ENCODE results near the gene PRDM5.

The PRDM5 gene

DNA sequence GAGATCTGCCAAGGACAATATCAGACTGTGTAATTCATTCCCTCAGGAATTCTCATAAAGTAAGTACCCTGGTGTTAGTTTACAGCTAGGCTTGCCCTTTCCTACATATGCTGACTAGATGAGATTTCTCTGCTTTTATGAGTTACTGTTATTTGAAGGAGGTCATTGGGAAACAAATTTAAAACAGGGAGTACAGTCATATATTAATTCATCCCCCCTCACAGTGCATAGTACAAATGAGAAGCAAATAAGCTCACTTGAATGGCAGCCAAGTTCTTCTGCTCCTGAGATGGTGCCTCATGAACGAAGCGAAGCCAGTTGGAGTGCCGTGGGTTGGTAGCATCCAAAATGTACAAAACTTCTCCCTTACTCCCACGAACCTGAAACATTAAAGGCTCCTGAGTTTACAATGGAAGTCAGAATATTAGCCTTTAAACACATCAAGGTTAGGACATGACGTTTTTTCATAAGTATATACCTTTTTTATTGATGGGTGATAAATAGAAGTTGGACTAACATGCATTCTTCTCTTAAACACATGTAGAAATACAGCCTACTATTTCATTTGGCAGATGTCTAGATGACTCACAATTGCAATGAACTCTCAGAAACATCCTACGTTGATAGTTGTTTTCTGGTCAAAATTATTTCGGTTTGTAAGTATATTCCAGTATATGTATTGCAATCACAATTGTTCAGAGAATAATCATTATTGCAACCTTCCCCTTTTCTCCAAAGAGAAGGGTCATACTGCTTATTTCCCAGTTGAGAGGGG, 69.2 kb downstream of the PRDM5 start:
- no peak for DNase-seq

DNA sequence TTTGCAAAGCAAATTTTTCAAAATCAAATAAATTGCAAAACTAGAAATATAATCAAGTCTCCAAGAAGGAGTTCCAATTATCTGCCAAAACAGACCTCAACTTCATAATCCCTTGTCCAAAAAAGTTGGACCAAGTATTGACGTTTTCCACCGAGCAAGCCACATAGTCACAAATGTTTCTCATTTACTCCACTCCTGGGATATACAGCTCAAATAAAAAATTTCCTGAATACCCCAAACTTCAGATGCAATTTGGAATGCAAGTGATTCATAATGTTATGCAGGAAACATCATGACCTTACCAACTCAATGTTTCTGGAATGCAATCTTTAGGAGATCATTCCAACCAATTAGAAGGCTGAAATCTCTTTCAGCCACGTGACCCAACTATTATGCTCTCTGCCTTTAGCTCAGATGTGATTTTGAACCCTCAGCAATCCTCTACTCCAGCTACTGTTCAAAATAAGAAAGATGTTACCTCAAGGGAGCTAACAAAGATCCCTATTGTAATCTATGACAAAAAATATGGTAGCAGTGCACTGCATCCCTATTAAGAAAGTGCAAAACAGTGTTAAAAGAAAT, 72.4 kb downstream of the PRDM5 start:
- DNase-seq, result no peak

DNA sequence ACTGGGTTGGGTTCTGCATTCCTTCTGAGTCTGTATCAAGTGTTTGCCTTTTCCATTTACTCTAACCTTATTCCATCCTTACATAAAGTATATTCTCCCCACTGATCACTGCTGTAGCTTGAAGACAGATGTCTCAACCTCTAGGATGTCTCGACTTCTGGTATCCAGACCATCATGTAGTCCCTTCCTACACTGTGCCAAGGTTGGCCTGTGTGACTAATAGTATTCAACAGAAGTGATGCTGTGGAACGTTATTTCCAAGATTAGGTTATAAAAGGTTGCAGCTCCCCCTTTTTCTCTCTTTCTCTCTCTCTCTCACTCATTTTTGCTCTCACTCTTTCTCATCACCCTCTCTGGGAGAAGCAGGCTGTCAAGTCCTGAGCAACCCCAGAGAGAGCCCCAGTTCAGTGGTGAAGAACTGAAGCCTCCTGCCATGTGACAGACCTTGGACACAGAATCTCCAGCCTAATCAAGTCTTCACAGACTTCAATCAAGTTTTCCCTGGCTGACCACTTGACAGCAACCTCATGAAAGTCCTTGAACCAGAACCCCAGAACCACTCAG, 75.4 kb downstream of the PRDM5 start:
- DNase-seq, result no peak

DNA sequence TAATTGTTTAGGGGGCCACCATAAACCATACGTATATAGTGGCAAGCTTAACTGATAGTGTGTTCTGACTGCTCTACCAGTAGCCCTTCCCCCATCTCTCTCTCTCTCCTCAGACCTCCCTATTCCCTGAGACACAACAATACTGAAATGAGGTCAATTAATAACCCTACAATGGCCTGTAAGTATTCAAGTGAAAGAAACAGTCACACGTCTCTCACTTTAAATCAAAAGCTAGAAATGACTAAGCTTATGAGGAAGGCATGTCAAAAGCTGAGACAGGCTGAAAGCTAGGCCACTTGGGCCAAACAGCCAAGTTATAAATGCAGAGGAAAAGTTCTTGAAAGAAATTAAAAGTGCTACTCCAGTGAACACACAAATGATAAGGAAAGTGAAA, 78.0 kb downstream of the PRDM5 start:
- DNase-seq, result no peak

DNA sequence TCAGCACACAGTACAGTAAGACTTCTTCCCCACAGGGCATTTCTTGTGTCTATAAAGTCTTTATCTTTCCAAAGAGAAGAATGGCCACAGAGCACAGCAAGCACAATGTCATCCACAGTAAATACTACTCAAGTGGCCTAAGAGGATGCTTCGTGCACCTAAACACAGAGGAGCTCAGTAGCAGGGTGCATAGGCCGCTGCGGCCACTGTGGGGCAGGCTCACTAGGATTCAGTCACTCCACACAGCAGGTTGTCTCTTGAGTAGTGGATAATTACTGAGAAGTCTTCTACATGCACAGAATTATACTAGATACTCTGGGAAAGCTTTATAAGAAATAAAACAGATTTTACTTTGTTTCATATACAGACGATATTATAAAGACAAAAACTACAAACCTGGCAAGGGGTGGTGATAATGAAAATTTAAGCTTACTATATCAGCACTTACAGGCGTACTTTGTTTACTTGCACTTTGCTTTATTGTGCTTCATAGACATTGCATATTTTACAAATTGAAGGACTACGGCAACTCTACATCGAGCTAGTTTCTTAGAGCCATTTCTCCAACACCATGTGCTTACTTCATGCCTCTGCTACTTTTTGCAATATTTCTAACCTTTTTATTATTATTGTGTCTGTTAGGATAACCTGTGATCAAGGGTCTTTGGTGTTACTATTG, 78.5 kb downstream of the PRDM5 start:
- DNase-seq, result no peak

DNA sequence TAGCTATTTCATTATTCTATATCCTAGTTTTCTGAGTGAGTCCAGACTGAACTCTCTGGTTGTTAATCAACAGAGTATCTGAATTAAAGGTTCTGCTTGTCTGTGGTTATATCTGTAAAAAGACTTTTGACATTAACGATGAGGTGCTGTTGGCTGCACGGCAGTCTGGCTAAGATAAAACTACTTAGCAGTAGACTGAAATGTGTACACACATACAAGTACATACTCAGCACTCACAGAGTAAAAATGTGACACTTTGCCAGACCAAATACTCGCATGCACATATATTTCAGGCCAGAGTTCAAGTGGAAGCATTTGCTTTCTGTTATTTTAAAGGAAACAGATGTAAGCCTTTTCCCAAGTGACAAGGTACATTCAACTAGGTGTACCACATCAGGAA, 80.5 kb downstream of the PRDM5 start:
- DNase-seq, result no peak

DNA sequence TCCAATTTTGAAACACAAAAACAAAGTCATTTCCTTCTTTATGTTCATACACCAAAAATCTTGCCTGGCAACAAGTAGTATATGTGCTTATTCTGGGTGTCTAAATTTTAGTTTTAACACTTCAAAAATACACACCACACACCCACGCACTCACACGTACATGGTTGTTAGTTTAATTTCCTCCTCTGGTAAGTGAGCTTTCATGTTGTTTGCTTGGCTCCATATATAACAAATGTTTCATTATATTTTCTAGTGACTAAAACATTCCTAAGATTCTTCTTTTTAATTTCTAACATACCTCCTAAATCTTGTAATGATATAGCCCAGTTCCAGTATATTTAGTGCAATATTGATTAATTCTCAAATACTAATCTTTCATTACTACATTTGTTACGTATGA, 80.9 kb downstream of the PRDM5 start:
- DNase-seq, result no peak

DNA sequence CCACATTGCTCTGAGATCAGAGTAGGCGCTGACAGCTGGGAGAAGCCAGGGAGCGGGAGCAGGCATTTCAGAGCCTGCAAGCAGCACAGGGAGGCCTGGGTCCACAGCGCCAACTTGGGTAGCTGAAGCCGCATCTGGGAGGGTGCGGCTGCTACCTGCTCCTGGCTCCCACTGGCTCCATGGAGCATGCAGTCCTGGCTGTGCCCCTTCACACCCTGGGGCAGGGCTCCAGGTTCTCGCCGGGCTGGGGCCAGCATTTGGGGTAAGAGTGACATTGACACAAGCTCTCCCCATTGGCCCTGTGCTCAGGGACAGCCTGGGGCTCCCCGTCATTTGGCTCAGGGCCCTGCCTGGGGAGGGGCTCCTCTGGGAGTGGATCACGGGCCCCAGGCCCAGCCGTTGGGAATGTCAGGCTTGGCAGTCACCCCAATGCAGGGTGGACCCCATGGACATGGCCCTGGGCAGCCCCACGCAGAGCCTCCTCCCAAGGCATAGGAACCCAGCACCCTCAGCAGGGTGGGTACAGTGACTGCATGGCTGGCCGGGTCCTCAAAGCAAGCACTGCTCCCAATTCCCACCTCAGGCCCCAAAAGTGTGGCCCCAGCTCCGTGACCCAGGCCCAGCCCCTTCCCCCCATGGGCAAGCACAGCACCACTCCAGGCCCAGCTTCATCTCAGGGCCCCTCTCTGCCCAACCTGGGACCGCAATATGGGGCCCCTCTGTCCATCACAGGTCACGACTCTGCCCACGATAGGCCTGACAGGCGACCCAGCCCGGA, 82.4 kb downstream of the PRDM5 start:
- DNase-seq, result no peak

DNA sequence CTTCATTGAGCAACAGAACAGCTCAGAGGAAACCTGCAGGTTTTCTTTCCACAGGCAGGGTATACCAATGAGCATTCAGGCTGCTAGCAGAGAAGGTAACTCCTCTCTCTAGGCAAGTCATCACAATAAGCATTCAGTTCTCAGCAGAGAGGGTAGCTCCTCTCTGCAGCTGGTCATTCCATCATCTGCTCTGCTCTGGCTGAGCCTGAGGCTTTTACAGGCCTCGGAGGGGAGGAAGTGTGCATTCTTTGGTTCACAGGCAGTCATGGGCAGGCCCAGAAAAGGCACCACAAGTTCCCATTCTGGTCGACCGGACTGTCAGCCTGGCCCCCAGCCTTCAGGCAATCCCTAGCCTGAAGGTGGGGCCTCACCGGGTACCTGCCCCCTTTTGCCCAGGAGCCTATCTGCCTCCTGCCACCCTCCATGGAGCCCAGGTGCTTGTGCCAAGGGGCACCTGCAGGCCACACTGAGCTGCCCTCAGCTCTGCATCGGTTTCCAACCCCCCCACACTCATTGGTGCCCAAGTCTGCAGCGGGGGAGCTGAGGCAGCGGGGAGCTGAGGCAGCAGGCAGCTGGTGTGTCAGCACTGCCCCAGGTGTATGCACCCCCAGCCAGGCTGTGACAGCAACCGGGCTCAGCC, 83.1 kb downstream of the PRDM5 start:
- DNase-seq, result no peak

DNA sequence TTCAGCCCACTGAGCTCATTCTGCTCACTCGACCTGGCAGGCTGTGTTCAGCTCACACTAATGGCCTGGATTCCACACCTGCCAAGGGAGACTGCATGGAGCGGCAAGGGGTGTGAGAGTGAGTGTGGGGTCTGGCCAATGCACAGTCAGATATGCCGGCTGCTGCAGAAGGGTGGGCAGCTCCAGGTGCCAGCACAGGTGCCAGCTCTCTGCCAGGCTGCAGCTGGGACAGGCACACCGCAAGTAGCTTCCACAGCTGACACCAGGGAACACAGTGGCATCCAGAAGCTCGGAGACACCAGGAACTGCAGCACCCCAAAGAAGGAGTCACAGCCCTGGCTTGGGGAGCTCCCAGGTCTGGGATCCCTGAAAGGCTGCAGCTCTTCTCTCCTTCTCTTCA, 83.7 kb downstream of the PRDM5 start:
- no peak for DNase-seq

DNA sequence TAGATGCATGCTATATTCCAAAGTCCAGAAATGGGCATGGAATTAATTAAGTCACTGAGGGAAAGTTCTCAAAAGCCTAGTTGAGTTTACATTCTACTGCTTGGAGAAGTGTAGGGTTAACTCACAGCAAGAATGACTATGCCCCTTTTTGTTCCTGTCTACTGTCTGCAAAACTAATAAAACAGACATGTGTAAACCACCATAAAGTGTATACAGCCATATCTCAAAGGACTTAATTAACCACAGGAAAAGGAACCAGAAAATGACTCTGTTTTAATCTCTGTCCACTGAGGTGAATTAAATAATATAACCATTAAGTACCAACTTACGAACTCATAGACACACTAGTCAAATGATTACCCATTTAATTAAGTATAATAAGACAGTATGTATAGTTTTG, 84.9 kb downstream of the PRDM5 start:
- no peak for DNase-seq

DNA sequence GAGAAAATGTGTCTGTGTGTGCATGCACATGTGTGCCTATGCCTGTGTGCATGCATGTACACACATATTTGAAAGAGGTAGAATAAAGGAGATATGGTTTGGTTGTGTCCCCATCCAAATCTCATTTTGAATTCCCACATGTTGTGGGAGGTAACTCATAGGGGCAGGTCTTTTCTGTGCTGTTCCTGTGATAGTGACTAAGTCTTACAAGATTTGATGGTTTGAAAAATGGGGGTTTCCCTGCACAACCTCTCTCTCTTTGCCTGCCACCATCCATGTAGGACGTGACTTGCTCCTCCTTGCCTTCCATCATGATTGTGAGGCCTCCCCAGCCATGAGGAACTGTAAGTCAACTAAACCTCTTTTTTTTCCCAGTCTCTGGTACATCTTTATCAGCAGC, 87.2 kb downstream of the PRDM5 start:
- DNase-seq, result no peak

DNA sequence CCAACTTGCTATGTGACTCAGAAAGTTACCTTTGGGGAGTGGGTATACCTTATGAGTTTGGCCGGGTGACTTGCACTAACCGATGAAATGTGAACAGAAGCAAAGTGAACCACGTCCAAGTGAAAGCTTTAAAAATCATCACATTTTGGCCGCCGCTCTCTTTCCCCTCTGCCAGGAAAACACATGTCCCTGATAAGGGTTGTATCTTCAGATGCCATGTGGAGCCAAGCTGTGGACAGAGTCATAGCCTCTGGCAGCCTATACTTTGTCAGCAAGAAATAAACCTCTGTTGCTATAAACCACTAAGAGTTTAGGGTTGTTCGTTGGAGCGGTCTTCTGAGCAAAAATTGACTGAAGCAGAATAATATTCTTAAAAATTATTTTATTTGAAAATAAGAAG, 92.3 kb downstream of the PRDM5 start:
- DNase-seq, result no peak

DNA sequence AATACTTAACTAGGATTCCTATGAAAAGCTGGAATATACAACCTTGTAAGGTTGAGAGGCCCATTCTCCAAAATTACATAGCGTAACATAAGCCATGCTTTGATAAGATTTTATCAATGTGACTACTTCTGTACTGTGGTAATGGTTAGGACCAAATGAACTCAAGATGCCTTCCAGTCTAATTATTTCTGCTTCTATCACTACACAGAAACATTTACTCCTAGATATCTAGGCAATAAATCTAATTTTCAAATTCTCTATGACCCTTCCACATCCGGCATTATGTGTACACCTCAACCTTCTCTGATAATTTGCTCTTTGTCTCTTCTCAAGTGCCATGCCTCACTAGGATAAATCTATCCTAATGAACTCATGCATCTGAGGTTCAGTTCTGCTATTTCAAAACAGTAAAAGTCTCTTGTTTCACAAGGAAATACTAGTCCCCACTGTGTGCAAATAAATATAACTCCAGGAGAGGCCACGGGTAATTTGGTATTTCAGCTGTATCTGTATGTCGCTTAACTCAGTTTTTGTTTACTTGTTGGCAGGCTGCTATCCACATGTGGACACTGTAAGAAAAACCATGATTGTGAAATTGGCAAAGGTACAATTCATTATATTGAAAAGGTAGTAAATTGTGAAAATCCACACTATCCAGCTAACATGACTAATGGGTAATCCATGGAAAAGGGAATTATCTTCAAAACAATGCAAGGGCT, 93.3 kb downstream of the PRDM5 start:
- peak; percentile 7 to 75 for DNase-seq

DNA sequence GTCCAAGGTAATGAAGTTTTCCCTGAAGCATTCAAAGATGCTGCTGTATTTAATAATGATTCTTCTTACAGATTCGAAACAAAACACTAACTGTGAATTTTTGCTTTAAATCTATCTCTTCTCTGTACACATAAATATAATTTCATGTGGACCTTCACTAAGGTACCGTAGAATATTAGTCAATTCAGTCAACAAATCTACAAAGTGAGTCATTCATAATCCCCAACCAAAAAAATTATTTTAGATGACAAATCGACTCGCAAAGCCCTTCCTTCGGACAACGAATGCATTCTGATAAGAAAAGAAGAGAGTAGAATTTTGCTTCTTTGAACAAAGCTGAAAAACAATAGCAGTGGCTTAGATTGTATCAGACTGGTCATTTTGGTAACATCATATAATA, 95.7 kb downstream of the PRDM5 start:
- DNase-seq, result no peak

DNA sequence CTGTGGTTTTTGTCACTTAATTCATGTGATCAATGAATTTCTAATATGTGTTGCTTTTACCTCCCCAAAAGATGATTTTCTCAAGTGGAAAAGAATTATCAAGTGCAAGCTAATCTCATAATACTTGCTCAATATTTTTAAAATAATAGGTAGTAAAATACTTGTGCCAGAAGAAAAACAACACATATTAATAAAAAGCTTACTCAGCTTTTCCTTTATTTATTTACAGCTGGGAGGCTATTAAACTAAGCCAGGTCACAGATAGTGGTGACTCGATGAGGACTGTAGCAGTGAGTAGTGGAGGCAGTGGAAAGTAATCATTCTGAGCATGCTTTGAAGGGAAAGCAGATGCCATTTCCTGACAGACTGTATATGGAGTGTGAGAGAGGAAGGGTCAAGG, 96.1 kb downstream of the PRDM5 start:
- no peak for DNase-seq

DNA sequence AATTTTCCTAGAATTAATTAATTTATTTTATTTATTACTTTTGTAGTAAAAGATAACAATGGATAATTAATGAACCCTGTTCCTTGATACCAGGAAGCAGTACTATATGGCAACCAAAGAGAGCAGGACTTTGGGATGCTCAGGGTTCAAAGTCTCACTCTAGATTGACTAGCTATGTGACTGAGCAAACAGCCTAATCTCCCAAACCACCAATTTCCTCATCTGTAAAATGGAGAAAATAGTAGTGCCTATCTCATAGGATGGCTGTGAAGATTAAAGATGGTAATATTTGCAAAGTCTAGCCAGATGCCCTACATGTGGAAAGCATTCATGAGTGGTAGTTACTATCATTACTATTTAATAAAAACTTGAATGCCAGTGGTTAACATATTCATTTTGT, 97.6 kb downstream of the PRDM5 start:
- no peak for DNase-seq

DNA sequence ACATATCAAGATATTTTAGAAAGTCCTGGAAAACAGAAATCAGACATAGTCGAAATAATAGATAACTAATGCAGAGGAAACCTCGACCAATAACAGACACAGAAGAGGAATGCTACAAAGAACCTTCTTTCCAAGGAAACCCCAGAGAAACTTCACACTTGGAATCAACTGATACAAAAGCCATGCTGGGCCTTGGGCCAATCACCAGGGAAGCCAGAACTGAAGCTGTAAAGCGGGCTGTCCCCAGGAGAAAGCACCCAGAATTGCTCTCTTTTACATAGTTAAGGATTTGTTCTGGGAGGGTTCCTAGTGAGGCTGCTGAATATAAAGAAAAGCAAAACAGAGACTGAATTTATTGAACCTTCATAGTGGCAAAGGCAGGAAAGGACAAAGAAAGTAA, 100.5 kb downstream of the PRDM5 start:
- no peak for DNase-seq

DNA sequence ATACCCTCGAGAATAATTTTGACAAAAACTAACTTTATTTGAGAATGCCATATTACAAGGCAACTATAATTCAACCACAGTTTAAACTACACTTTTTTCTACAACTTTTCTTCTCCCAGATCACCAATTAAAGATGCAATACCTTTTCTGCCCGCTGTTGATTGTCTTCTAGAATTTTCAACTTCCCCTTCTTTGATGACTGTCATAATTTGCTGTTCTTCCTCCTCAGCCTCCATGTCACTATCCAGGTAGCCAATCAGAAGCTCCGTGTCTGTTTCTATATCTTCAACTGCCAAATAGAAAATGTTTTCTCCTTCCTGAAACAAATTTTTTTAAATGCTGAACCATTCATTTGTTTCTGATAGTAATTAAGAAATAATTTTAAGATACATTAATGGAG, 101.5 kb downstream of the PRDM5 start:
- DNase-seq, result no peak

DNA sequence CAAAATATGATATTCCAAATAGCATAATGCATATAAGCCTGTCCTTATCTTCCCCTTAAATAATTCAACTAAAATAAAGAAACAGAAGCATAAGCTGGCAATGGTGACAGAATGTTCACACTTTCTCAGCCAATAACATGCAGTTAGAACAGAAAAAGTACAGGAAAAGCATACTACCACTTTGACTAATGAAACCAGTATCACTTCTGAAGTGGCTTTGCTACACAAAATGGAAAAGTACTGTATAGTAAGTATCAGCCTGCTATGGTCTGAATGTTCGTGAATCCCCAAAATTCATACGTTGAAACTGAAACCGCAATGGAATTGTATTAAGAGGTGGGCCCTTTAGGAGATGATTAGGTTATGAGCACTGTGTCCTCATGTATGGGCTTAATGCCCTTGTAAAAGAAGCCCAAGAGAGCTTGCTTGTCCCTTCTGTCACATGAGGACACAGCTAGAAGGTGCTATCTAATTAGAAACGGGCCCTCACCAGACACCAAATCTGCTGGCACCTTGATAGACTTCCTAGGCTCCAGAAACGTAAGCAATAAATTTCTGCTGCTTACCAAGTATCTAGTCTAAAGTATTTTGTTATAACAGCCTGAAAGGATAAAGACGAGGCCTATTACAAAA, 102.6 kb downstream of the PRDM5 start:
- no peak for DNase-seq

DNA sequence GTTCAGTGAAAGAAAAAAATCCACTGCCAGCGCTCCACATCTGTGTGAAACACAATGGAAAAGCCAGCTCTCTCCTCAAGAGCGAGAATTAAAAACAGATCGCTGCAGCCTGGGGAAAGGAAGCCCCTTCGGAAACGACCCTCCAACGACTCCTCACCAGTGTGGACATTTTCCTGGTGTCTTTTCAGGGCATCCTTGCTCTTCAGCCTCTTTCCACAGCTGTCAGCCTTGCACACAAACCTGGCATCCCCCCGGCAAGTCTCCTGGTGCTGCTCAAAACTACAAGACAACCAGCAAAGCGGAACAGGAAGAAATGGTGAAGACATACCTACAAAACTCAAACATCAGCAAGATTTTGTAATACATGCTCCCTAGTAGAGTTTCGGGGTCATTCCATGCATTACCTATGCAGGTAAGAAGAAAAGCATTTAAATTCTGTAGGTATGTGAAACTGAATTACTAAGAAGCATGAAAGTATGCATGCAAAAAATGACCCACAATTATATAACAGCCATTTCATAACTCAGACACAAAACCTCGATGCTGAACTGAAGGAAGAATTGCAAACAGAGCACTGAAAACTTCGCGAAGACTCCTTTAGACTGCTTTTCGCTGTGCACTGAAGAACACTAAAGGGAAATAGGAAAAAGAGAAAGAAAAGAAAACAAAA, 106.1 kb downstream of the PRDM5 start:
- DNase-seq, result no peak

All from NCI-H2081 (cell line).